NT2/D1 (cell line): Measurements from ENCODE around the gene ANKZF1.

Experiments
- YY1 ChIP-seq: IDR thresholded peaks from 2 replicates; pipeline ENCODE4 v1.6.1; 2011; ENCODE audit not compliant: insufficient read length, insufficient read depth
- ZNF274 ChIP-seq: IDR thresholded peaks from 2 replicates; pipeline ENCODE4 v1.6.1; 2011; ENCODE audit warnings: mild to moderate bottlenecking, low read depth, low read length

GRCh38 chr2:219234331-219234730 is 4.7 kb downstream of the ANKZF1 start:
- no peak for TF ChIP-seq ZNF274
- no peak for TF ChIP-seq YY1
